GM10266 (cell line): ENCODE data around the gene NXPH1.

ENCODE experiments used
- DNase-seq: peaks from one replicate; pipeline ENCODE4 v3.0.0; 2012; ENCODE audit errors: extremely low spot score
- TF ChIP-seq, protein P1 (sequence below): IDR thresholded peaks from 2 replicates; pipeline ENCODE4 v1.5.1; 2012; ENCODE audit warnings: mild to moderate bottlenecking, low read depth; ENCODE audit not compliant: control insufficient read depth, insufficient read depth; ENCODE audit errors: missing control alignments

NXPH1 gene

DNA sequence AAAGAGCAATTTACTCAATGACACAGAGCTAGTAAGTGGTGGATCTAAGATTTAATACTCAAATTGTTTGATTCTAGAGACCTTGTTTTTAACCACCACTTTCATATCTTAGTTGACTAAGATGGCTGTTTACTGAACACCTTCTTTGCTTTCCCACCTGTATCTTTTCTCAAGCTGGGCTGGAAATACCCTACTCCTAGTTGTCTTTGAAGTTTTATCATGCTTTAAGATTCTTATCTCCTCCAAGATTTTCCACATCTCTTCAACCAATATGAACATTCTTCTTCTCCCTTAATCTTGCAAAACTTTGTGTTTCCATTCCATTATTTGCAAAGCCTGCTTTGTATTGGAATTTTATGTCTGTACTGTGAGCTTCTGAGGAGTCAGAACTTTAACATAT is 157.9 kb downstream of the NXPH1 start:
- no peak for DNase-seq

DNA sequence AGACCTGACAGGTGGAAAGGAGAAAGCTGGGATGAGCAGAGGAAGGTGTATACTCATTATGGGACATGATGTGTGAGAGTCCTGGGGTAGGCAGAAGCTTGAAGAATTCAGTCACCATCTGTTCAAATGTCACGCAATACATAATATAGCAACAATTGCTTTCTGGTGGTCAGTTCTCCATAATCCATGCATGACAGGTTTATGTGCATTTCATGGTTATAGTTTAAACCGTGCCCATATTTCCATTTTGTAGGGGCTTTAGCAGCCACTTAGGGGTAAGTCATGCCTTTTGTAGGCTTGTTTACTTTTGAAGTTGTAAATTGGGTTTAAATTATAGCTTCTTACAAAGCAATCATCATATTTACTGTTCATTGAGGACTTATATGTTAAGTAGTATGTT is 158.8 kb downstream of the NXPH1 start:
- DNase-seq = no peak
- TF ChIP-seq, protein P1, sequence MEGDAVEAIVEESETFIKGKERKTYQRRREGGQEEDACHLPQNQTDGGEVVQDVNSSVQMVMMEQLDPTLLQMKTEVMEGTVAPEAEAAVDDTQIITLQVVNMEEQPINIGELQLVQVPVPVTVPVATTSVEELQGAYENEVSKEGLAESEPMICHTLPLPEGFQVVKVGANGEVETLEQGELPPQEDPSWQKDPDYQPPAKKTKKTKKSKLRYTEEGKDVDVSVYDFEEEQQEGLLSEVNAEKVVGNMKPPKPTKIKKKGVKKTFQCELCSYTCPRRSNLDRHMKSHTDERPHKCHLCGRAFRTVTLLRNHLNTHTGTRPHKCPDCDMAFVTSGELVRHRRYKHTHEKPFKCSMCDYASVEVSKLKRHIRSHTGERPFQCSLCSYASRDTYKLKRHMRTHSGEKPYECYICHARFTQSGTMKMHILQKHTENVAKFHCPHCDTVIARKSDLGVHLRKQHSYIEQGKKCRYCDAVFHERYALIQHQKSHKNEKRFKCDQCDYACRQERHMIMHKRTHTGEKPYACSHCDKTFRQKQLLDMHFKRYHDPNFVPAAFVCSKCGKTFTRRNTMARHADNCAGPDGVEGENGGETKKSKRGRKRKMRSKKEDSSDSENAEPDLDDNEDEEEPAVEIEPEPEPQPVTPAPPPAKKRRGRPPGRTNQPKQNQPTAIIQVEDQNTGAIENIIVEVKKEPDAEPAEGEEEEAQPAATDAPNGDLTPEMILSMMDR = no peak

More for the DNA sequence above, 157.9 kb downstream of the NXPH1 start:
- TF ChIP-seq, protein P1 = no peak

DNA sequence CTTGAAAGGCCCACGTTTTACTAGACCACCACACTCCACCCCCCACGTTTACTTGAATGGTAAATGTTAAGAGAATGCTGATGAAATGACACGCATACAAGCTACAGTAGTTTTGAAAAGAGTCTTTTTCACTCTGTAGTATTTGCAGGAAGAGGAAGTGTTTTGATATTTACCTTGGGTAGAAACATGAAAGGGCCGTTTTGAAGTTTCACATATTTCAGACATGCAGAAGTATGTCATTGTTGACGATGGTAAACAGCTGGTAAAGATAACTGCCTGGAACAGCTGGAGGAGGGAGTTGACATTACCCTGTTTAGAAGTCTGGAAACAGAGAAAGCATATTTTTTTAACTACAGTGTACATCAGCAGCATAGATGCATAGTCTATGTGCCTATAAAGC is 160.7 kb downstream of the NXPH1 start:
- TF ChIP-seq, protein P1 = no peak

DNA sequence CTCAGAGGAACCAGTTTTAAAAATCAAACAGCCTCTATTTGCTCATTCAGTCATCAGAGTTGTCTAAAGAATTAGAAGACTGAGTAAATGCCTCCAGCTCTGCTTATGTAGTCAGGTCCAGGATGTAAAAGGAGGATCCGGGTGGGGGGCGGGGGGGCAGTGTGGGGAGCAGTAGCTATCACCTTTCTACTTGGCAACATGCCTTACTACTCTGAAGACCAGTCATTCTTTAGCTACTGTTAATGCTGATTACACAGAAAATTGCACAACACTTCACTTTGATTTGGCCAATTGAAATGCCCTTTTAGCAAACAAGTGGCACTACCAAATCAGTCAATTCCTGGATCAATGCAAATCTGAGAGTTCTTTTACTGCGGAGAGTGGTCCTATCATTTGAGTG is 164.2 kb downstream of the NXPH1 start:
- TF ChIP-seq, protein P1 = no peak
- DNase-seq = no peak

More for the DNA sequence above, 160.7 kb downstream of the NXPH1 start:
- DNase-seq = no peak

DNA sequence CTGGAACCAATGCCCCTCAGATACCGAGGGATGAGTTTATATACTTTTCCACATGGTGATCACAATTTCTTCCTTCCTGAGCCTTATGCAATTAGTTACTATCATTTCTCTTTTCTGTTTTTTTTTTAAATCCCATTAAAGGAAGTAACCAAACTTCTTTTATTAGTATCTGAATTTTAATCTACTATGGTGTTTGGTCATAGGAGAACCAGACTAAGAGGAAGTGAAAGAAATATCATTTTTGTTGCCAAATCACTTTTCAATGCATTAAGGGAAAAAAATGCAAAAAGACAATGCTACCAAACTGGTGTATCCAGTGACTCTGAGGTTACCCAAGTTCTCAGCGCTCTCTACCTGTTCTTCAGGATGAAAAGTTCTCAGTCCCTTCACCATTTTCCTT is 167.7 kb downstream of the NXPH1 start:
- TF ChIP-seq, protein P1 = no peak
- DNase-seq = no peak

DNA sequence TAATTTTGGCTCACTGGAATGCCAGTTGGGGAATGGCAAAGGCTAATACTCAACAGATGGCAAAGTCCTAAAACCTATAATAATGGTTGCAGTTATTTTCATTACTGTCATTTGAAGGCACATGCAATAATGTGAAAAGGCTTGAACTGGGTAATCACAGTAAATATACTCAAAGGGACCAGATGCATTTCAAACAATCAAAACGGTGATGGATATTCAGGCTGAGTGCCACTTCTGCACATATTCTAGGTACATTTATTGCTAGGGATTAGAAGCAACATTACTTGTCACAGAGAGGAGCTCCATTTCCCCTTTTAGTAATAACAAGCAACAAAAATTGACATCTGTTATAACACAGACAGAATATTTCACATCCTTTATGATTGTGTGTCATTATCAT is 171.8 kb downstream of the NXPH1 start:
- TF ChIP-seq, protein P1 = no peak
- no peak for DNase-seq

DNA sequence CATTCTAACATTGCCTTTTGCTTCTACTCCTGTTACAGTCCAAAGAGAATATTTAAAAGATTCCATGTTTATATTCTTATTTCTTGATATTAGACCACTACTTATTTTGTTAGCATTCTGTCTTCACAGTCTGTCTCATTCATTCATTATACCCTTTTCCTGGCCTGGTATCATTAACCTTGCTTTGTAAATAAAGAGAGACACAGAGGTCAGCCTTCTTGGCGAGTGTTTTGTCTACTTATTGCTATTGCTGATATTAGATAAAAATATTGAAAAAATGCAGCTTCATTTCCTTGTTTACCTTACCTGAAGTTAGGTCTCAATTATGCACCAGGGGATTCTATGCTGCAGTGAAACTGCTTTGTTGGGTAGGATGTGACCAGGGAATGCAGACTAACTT is 179.2 kb downstream of the NXPH1 start:
- DNase-seq = no peak

More for the DNA sequence above, 179.2 kb downstream of the NXPH1 start:
- TF ChIP-seq, protein P1 = no peak
